Midbrain (tissue), 1 donor: Measurements from ENCODE around the gene WNT3.
"Not testable (repeated sequence)": the region's sequence is repeated elsewhere in the genome, so short reads cannot be mapped to it uniquely, and the experiment has no call there.

Experiments
- DNase-seq: peaks from one replicate; lab custom pipeline; 2025; lab: John Stamatoyannopoulos, UW

WNT3 gene

DNA sequence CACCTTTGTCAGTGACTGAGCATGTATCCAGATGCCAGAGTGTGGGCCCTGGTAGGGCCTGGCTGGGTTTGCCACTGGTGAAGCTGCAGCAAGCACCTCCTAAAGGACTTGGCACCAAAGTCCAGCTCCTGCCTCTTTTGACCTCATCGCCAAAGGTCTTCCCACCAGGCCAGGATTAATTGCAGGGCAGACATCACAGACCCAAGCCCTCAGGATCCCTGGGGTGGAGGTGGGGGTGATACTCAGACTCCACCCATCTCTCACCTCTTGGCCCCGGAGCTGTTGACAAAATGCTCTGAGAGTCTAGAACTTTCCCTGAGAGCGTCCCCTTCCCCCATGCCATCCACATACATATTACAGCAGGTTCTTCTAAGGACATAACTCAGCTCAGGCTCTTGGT, 4.6 kb downstream of the WNT3 start:
- DNase-seq: no peak

DNA sequence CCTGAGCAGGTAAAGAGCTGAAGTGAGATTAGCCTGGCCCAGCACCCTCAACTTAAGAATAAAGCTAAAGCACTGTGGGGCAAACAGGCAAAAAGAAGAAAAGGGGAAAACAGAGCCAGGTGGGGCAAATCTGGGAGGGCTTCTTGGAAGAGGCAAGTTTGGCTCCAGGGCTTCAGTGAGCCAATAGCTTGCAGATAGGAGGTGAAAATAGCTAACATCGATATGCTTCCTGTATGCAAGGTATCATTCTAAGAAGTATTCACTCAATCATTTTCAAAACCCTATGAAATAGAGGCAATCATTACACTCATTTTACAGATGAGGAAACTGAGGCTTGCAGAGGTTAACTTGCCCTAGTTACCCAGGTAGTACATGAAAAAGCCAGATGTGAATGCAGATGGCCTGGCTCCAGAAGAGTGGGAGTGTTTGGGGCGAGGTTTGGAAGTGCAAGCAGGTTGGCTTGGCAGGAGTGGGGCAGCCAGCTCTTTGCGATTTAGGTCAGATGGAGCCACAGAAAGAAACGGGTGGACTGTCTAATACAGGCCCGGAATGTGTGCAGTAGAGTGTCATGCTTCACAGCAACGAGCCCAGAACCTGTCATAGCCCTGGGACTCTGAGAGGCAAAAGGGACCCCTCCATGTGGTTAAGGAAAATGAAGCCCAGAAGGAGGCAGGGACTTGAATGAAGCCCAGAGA, 5.7 kb downstream of the WNT3 start:
- DNase-seq: no peak

DNA sequence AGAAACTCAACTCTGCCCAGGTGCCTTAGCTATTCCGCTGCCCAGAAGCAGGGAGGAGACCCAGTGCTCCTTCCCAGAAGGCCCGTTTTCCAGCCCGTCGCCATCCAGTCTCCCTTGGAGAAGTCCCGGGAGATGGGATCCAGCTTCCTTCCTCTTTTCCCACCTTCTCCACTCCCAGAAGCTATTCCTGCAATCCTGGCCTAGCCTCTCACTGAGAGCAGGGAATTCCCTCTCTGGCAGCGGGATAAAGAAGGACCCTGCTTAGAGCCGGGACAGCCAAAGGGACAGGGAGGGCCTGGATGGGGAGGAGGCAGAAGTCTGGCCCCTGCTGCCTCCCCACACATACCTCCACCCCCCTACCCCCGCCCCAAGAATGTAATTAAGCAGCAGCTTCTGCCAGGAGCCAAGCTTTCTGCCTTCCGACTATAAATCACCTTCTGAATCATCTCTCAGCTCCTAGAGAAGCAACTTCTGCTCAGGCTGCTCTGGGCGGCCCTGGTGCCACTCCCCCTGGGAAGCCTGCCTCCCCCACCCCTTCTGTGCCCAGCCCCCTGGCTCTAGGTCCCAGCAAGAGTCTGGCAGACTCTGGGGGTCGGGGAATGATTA, 6.4 kb downstream of the WNT3 start:
- no peak for DNase-seq

DNA sequence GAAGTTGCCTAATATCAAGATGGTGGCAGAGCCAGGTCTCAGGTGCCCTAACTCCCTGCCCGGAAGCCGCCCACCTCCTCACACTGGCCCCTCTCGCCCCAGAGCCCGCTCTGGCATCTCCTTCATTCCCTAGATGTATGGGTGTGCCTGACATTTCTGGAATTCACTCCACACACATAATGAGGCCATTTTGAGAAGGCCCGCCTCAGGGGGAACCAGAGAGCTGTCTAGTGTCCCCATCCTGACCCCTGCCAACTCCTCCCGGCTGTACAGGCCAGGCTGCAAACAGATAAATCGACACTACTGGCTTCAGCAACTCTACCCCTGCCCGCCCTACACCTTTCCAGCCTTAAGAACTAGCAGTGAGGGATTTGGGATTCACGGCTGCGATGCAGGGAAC, 7.7 kb downstream of the WNT3 start:
- no peak for DNase-seq

DNA sequence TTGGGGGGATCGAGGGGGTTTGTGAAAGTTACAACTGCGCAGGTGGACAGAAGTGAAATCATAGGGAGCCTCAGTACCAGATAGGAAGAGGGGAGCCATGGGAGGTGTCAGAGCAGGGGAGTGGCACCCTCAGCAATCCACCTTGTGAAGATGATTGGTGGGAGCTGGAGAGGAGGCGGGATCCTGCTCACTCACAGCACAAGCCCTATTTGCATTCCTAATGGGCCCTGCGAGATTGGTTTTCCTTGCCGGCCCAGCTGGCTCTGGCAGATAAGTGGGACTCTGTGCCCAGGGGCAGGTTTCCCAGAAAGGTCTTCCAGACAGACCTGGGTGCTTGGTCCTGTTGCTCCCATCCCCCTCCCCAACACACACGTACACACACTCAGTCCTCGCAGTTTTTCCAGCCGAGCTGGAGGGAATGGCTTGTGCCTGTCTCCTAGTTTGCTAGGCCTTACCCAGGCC, 9.4 kb downstream of the WNT3 start:
- no peak for DNase-seq

DNA sequence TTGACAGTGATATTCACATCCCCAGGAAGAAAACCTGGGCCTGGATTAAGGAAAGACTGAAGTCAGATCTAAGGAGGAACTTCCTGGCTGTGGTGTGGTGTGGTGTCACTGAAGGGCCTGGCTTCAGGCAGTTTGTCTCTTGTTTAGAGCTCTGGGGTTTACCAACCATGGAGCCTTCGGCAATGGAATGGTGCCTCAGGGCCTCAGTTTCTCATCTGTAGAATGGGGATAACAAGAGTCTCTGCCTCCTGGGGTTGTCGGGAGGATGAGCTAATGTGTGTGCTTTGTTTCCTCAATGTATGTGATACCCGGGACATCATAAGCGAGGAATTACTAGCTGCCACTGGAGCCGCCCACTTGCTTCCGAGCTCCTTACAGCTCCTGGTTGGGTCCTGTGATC, 12.7 kb downstream of the WNT3 start:
- no peak for DNase-seq

DNA sequence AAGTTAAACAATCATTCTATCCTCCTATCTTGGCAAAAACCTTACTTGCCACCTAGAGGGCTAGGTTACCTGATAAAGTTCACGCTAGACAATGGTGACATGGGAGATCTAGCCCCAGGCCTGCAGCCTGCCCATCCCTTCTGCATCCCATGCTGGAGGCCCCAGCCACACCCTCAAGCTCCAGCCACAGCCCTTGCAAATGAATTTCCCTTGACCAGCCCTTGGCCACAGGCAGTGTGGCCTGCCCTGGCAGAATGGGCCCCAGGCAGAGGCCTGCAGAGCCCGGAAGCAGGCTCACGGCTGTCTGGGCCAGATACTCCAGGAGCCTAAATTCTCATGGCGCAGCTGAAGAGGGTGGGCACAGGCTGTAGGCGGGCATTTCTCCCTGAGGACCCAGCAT, 14.9 kb downstream of the WNT3 start:
- DNase-seq: no peak

DNA sequence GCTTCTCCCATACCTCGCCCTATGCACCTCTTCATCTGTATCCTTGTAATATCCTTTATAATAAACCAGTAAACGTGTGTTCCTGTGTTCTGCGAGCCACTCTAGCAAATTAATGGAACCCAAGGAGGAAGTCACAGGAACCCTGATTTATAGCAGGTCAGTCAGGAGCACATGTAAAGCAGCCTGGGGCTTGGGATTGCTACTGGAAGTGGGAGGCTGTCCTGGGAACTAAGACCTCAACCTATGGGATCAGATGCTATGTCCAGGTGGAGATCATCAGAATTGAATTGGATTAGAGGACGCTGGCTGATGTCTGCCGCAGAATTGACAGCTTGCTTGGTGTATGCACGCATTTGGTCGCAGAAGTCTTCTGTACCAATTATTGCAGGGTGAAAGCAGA, 15.7 kb downstream of the WNT3 start:
- DNase-seq: no peak

DNA sequence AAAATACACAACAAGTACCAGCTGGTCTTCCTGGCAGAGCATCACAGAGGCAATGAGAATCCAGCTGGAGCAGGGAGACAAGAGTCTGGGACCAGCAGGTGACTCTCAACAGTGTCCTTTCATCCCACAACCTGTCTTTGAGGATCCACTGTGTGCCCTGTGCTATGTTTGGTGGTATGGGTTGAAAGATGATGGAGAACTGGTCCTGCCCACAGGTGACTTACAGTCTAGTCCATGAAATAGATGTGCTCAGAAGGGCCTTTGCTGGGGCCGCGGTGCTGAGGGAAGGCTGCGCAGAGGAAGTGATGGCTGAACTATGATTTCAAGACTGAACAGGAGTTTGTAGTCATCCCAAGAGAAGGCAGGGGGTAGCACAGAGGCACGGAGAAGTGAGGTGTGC, 17.9 kb downstream of the WNT3 start:
- DNase-seq: no peak

DNA sequence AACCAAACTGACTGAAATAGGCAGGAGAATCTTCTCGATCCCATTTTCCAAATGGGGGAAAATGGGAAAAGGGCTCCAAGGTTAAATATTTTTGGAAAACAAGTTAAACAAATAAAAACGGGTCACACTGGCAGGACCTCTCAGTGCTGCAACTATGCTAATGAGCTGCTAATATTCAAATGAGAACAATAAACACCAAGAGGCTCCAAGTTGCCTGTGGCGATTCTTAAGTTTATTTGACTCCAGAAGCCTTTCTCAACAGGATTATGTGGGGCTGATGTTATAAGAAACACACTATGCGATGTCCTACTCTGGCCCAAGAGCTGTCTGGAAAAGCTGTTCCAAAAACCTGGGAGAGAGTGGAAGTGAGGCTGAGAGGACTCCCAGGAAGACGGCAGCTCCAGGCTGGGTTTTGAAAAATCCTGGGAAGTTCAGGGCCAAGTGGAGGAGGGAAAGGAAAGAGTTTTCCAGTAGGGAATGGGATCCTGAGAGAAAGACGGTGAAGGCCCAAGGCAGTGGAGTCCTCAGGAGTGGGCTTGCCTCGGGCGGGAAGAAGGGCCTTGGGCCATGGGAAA, 21.4 kb downstream of the WNT3 start:
- no peak for DNase-seq

DNA sequence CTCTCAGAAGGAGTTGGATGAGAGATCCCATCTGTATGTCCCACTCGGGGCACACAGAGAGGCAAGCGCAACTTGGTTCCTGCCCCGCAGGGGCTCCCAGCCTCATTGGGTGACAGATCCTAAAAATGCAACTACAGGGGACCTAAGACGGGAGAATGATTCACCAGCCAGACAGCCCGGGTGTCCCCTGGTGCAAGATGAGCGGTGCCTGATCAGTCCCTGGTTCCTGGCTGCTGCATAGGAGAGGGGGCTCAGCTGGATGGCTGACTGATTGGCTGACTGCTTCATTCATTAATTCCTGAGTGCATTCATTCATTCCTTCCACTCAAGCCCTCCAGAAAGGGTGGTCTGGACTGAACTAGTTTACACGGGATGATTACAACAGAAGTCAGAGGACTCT, 22.0 kb downstream of the WNT3 start:
- no peak for DNase-seq

DNA sequence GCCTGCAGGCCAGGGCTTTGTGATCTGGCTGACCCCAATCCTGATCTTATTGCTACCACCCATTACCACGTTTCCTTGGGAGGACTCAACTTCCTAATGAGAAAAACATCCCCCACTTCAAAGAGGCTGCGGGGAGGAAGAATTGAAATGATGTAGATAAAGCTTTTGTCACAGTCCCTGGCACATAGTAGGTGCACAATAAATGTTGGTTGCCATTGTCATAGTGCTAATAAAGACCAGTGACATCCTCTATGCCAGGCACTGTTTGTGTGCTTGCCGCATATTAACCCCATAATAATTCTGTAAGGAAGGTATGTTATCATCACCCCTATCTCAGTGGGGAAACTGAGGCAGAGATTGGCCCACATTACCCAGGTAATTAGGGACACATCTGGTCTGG, 22.4 kb downstream of the WNT3 start:
- DNase-seq: no peak

DNA sequence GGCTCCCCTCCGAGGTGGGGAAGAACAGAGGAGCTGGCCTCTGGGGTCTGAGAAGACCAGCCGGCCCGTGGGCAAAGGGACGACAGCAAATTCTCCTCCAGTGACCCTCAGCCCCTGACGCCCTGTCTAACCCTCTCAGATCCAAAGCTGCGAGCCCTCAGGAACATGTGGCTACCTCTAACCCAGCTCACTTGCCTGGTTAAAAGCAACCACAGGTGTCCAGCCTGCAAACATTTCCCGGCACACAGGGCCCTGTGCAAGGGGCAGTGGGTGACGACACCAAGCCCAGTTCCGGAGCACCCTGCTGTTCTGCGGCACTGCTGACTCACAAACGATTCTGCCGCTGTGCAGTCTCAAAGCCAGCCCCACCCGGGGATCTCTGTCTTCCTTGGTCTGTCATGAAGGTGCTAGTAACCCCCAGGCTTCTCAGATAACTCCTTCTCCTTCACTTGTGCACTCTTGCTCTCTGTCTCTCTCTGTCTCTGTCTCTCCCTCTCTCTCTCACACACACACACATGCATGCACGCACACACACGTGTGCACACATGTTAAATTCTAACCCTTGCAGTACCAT, 23.0 kb downstream of the WNT3 start:
- DNase-seq: no peak

DNA sequence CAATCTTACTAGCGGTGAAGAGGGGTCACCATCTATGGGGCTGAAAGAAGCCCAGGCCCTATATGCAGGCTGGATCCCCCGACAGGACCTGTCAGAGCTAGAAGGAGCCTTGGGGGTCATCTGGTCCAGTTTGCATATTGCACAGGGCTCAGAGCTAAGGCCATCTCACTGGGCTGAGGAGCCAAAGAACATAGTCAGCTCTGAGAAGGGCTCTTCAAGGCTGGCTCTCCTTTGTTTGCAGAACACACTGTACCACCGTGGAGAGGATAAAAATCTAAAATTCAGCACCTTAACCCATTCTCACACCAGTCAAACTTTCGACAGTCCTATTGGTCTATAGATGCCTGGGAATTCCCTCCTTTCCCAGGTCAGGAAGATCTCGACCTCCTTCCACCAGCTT, 24.2 kb downstream of the WNT3 start:
- no peak for DNase-seq

DNA sequence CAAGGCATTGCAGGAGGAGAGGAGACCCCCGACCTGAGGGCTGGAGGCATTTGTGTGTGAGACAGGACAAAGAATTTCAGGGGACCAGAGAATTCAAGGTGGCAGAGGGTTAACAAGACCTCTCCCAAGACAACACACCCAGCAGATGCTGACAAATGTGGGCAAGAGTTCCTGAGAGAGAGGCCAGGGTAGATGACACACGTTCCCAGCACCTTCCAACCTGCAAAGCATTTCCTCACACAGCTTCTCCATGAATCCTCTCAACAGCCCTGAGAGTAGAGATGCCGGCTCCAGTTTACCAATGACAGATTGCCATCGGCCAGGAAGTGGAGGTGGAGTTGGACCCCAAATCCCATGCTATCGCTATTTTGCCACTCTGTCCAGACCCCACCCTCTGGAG, 25.0 kb downstream of the WNT3 start:
- DNase-seq: no peak

DNA sequence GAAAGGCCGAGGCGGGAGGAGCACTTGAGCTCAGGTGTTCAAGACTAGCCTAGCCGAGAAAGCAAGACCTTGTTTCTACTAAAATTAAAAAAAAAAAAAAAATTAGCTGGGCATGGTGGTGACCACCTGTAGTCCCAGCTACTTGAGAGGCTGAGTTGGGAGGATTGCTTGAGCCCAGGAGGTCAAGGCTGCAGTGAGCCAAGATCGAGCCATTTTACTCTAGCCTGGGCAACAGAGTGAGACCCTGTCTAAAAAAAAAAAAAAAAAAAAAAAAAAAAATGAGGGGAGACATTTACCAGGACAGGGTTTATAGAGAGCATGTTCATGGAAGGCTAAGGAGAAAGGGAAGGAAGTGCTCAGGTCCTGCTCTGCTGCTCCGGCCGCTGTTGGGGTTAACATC, 25.5 kb downstream of the WNT3 start:
- DNase-seq: not testable (repeated sequence)

DNA sequence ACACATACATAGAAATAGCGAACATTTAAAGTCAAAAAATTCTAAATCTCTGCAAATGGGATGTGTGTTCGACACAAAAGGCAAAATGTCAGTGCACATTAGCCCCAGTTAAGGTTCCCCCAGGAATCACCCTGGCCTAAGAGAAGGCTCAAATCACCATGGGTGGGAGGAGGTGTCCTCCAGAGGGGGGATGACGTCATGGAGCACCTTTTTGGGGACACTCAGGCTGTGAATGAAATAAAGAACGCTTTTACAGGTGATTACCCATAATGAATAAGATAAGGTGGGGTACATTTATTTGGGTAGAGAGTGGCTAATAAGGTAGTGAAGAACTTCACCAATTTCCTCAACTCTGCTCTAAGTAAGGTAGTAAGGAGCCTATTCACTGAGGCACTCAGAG, 26.4 kb downstream of the WNT3 start:
- DNase-seq: no peak

DNA sequence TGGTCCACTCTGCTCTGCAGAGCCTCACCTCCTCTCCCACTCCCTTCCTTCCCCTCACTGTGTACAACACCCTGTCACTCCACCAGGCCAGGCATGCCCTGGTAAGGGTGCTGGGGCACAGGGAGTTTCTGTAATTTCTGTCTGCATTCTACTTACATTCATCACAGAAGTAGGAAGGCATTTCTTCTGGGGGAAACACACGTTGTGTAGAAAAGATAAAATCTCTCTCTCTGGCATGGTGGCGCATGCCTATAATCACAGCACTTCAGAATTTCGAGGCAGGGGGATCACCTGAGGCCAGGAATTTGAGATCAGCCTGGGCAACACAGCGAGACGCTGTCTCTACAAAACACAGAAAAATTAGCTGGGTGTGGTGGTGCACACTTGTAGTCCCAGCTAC, 27.0 kb downstream of the WNT3 start:
- DNase-seq: no peak

DNA sequence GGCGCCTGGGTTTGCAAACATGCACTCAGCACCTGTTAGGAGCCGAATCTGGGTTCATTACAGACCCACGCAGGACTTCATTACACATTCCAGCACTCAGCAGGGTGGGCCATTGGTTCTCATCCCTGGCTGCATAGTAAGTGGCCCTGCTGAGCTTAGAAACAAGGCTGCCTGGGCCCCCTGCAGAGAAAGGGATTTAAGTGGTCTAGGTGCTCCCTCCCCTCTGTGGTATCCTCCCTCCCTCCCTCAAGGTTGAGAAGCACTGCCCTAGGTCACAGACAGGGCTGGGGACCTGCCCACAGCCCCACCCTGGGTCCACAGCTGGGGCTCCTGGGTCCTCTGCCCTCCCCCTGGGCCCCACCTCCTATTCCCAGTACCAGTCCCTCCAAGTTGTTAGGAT, 28.3 kb downstream of the WNT3 start:
- DNase-seq: no peak

DNA sequence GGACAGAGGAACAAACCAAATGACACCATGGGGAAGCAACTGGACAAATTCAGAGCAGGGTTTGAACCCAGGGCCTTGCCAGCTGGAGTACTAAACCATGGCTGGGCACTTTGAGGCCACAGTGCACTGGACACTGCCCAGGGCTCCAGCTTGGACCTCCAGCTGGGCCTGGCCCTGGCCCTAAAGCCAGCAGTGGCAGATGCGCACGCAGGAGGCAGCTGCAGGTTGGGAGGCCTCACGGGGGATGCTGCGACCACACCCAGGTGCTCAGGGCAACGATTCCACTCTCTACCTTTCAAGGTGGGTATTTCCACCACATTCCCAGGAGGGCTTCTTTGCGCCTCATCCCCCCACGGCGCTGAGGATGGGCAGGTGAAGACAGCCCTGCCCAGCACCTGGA, 28.9 kb downstream of the WNT3 start:
- DNase-seq: no peak

DNA sequence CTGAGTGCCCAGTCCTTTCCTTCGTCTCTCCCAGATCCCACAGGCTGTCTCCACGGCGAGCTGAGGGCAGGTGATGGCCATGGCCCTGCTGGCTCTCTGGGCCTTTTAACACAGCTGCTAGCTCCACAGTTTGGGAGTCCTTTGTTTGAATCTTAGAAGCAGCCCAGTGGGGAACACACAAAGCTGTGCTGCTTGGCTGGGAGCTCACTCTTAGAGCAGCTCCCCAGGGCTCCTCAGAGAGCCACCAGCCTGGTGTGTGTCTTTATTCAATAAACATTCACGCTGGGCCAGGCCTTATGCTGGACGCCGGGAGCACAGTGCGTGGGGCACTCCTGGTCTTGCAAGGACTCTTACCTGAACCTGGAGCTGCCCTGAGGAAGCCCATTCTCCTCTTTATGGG, 29.7 kb downstream of the WNT3 start:
- no peak for DNase-seq

DNA sequence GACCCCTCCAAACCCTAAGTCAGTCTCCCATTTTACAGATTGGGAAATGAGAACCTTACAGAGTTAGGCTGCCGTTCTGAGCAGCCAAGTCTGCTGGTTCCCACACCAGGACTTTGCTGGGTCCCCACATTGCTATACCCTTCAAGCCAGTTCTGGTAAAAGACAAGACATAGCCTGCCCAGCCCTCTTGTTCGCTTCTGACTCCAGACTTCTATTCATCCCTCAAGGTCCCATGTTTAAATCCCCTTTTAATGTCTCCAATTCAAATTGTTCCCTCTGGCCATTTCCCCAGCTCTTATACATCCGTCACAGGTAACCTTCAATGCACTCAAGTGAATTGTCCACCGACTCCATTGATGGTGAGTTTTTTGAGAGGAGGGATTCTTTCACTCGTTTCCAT, 30.2 kb downstream of the WNT3 start:
- DNase-seq: no peak

DNA sequence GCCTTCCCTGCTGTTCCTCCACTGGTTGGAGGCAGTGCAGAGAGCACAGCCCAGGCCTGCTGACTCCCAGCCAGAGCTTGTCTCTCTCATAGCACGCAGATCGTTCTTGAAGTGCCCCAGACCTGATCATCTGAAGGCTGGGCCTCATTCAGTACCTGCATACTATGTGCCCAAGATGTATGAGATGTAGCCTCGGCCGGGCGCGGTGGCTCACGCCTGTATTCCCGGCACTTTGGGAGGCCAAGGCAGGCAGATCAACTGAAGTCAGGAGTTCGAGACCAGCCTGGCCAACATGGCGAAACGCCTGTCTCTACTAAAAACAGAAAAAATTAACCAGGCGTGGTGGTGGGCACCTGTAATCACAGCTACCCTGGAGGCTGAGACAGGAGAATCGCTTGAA, 31.0 kb downstream of the WNT3 start:
- DNase-seq: no peak

DNA sequence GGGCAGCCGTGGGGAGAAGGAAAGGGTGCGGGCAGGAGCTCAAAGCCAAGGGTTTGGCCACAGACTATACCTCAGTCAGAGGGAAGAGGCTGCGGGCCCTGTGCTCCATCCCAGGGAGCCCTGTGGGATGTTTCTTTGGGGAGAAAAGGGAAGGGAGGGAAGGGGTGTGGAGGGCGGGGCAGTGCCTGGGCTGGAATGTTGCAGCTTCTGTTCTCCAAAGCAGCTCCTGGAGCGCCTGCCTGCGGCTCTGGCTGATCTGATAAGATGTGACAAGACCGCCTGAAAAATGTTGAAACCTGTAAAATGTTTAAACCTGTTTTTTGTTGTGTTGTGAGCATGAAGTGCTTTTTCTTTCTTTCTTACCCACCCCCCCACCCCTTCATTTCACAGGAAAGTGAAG, 32.8 kb downstream of the WNT3 start:
- no peak for DNase-seq
